ENCODE measurements around the gene MICAL2. TPM values are rescaled to one million over a fixed set of nuclear protein-coding genes. Genes with fewer than 3 reads are reported as not detected.

The MICAL2 gene
- total RNA-seq, 1 experiment from 2014 or later, result 62.9 TPM

DNA sequence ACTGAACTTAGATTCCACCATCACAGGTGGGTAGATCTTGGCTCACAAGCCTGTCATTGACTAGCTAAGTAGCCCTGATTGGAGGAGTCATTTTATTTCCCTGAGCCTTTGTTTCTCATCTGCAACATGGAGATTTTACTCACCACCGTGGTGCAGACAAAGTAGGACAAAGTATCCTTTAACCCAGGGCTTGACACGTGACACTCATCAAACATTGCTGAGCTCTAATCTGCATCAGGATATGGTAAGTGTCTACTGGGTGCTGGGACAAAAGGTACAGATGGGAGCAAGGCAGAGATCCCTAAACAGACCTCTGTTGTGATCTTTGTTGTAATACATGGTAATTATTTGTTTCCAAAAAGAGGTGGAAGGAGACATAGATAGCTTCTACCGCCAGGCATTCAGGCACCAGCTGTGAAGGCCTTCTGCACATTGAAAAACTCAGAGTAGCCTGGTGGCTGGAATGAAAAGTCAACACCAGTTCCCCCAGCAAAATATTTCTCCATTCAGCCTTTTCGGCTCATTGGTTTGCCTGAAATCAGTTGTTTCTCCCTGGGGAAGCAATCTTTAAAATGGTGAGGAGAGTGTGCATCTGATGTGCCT is 18.3 kb upstream of the MICAL2 start:
- intact Hi-C loops (cut with micrococcal nuclease), result no loop called here
- ATAC-seq (no peak), DNase-seq (peak; percentile 26)
- Histone ChIP-seq H3K4me3 (ENCODE audit: low read length) (no peak overlapping the region), H3K36me3 (ENCODE audit: low read depth, low read length) (no peaks in the 10 kb centered on the region), H3K27me3 (ENCODE audit: low read length) (no peaks in the 10 kb centered on the region), H3K79me2 (ENCODE audit: low read length) (peaks cover 18% of the 10 kb centered on the region), H2AFZ (ENCODE audit: low read length) (peak overlapping the region; percentile 45; the same call in 1 of the 2 replicates), H3K27ac (ENCODE audit: low read length) (peak overlapping the region; percentile 99), H3K9me2 (replicated peaks; ENCODE audit: low read length) (no peaks in the 10 kb centered on the region), H3K9ac (ENCODE audit: low read length) (peak overlapping the region; percentile 89; the same call in 1 of the 2 replicates), H3K4me2 (ENCODE audit: low read length) (peak overlapping the region; percentile 84), H4K20me1 (ENCODE audit: low read length) (no peaks in the 10 kb centered on the region), H3K9me3 (ENCODE audit: low read length) (no peaks in the 10 kb centered on the region), H3F3A (ENCODE audit: low read length, unreplicated experiment) (peaks cover 23% of the 10 kb centered on the region), H3K4me1 (ENCODE audit: insufficient read depth, low read length) (peaks cover 51% of the 10 kb centered on the region)
- TF ChIP-seq CTCF (conservative IDR thresholded peaks at IDR 0.05; ENCODE audit: low read depth, low read length), result no peak
- TF ChIP-seq EZH2 (IDR thresholded peaks at IDR 0.05; ENCODE audit: low read length, unreplicated experiment), result no peak
- TF ChIP-seq EZH2phosphoT487 (IDR thresholded peaks at IDR 0.05; ENCODE audit: borderline replicate concordance, low read length), result no peak
- ChIA-PET POLR2A (ENCODE audit: unreplicated experiment) (no interaction called here), CTCF (no interaction called here)
- BruUV-seq (replicated peaks), result no TSS peak

DNA sequence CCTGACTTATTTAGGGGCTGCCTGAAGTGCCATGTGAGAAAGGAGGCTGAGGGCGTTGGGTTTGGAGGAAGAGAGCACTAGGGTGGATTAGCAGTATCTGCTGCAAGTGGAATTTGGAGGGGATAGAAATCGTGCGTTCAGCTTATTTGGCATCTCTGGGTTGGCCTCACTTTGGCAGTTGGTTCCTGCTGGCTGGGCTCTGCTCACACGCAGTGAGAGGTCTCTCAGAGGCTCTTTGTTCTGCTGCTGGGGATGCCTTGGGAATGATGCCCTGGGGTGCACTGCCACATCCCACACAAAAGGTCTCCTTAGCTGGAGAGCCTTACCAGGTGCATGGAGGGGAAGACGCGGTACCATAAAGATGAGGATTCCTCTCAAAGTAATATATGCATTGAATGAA is 17.7 kb upstream of the MICAL2 start:
- no peaks in the 10 kb centered on the region for H4K20me1 ChIP-seq (ENCODE audit: low read length)
- POLR2A ChIA-PET (ENCODE audit: unreplicated experiment), result no interaction called here
- H3K9ac ChIP-seq (ENCODE audit: low read length), result no peak overlapping the region
- DNase-seq, result no peak
- no TSS peak for BruUV-seq (replicated peaks)
- no peak overlapping the region for H3K4me3 ChIP-seq (ENCODE audit: low read length)
- H3F3A ChIP-seq (ENCODE audit: low read length, unreplicated experiment), result peaks cover 18% of the 10 kb centered on the region
- no peak overlapping the region for H3K27ac ChIP-seq (ENCODE audit: low read length)
- ATAC-seq, result no peak
- no peaks in the 10 kb centered on the region for H3K9me3 ChIP-seq (ENCODE audit: low read length)
- H3K4me2 ChIP-seq (ENCODE audit: low read length), result no peak overlapping the region
- H3K79me2 ChIP-seq (ENCODE audit: low read length), result peaks cover 15% of the 10 kb centered on the region
- intact Hi-C loops (cut with micrococcal nuclease), result no loop called here
- H3K4me1 ChIP-seq (ENCODE audit: insufficient read depth, low read length), result peaks cover 44% of the 10 kb centered on the region
- no peaks in the 10 kb centered on the region for H3K9me2 ChIP-seq (replicated peaks; ENCODE audit: low read length)
- no peaks in the 10 kb centered on the region for H3K27me3 ChIP-seq (ENCODE audit: low read length)
- TF ChIP-seq EZH2phosphoT487 (IDR thresholded peaks at IDR 0.05; ENCODE audit: borderline replicate concordance, low read length) (no peak), CTCF (conservative IDR thresholded peaks at IDR 0.05; ENCODE audit: low read depth, low read length) (no peak), EZH2 (IDR thresholded peaks at IDR 0.05; ENCODE audit: low read length, unreplicated experiment) (no peak)
- CTCF ChIA-PET, result no interaction called here
- H2AFZ ChIP-seq (ENCODE audit: low read length), result no peak overlapping the region
- no peaks in the 10 kb centered on the region for H3K36me3 ChIP-seq (ENCODE audit: low read depth, low read length)

All from PC-3 (cell line).